ENCODE data around the gene BLTP3A.
"Not testable (repeated sequence)": the region's sequence is repeated elsewhere in the genome, so short reads cannot be mapped to it uniquely, and the experiment has no call there.

Gene BLTP3A

DNA sequence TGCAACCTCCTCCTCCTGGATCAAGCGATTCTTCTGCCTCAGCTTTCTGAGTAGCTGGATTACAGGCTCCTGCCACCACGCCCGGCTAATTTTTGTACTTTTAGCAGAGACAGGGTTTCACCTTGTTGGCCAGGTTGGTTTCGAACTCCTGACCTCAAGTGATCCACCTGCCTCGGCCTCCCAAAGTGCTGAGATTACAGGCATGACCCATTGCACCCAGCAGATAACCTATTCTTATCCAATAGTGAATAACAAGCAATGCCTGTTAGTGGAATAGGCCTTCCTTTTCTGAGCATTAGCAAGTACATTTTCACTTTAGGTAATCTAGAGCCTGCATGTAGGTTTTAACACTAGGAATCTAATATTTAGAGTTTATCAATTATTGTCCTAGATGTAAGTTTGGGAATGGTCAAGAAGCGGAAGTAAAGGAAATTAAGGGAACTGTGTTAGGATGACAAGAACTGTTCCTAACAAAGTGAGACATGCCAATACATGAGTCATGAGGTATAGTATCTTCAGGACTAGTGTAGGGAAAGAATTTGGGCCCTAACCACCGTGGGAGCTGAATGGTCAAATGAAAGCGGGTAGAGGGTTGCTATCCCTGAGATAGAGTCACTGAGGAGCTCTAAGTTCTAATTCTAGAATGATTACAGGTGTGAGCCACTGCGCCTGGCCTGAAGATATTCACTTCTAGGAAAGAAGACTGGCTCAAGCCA, 15.0 kb downstream of the BLTP3A start:
- no CpG with 5 or more reads among the region's 9 CpGs for WGBS, 2 donors (ENCODE audit: extremely low coverage in 2 of 2, insufficient read length in 2 of 2, insufficient replicate concordance in 1 of 2)
- H3K36me3 ChIP-seq (replicated peaks in 1 of 2; ENCODE audit: control insufficient read depth in 2 of 2, insufficient read depth in 2 of 2, low read length in 2 of 2) = no peaks in the 10 kb centered on the region
- H3K79me1 ChIP-seq (ENCODE audit: low read depth, low read length) = peaks cover 4% of the 10 kb centered on the region
- no peaks in the 10 kb centered on the region for H3K27me3 ChIP-seq (ENCODE audit: control insufficient read depth in 3 of 3, insufficient read depth in 3 of 3, low read depth in 1 of 3, low read length in 3 of 3)
- no peak overlapping the region for H3K9ac ChIP-seq (ENCODE audit: low read depth, low read length, poor library complexity)
- no peak overlapping the region for H3K23ac ChIP-seq (ENCODE audit: low read depth, low read length, poor library complexity)
- no peak overlapping the region for H3K4me2 ChIP-seq (ENCODE audit: insufficient read depth, low read length, poor library complexity, severe bottlenecking)
- no peak overlapping the region for H2BK120ac ChIP-seq (ENCODE audit: low read depth, low read length)
- H3K4me3 ChIP-seq (ENCODE audit: low read length in 2 of 2) = no peak overlapping the region
- H4K91ac ChIP-seq (ENCODE audit: low read depth, low read length, poor library complexity) = no peak overlapping the region
- no peak overlapping the region for H4K8ac ChIP-seq (ENCODE audit: low read depth, low read length)
- no peak overlapping the region for H3K4ac ChIP-seq (ENCODE audit: low read length)
- no peaks in the 10 kb centered on the region for H3K4me1 ChIP-seq (ENCODE audit: control insufficient read depth in 2 of 2, insufficient read depth in 1 of 2, low read depth in 1 of 2, low read length in 2 of 2)
- DNase-seq (ENCODE audit: low spot score) = no peak
- H3K9me3 ChIP-seq (replicated peaks in 1 of 2; ENCODE audit: control insufficient read depth in 2 of 2, insufficient read depth in 1 of 2, low read depth in 1 of 2, low read length in 2 of 2) = no peaks in the 10 kb centered on the region
- H2BK5ac ChIP-seq (ENCODE audit: low read length) = no peak overlapping the region
- no peak overlapping the region for H3K18ac ChIP-seq (ENCODE audit: low read length)
- no peak overlapping the region for H2BK15ac ChIP-seq (ENCODE audit: low read length)
- no peak overlapping the region for H2AK5ac ChIP-seq (ENCODE audit: low read depth, low read length)
- no peak overlapping the region for H2BK12ac ChIP-seq (ENCODE audit: low read length)
- H3K14ac ChIP-seq (ENCODE audit: low read length) = no peak overlapping the region
- no peak overlapping the region for H2AFZ ChIP-seq (ENCODE audit: low read length)
- H3K27ac ChIP-seq (replicated peaks; ENCODE audit: low read length) = no peak overlapping the region

- not testable (repeated sequence) for H3K9me3 ChIP-seq (replicated peaks in 1 of 2; ENCODE audit: control insufficient read depth in 2 of 2, insufficient read depth in 1 of 2, low read depth in 1 of 2, low read length in 2 of 2); H3K27me3 ChIP-seq (ENCODE audit: control insufficient read depth in 3 of 3, insufficient read depth in 3 of 3, low read depth in 1 of 3, low read length in 3 of 3); H2BK120ac ChIP-seq (ENCODE audit: low read depth, low read length); H3K36me3 ChIP-seq (replicated peaks in 1 of 2; ENCODE audit: control insufficient read depth in 2 of 2, insufficient read depth in 2 of 2, low read length in 2 of 2); H4K8ac ChIP-seq (ENCODE audit: low read depth, low read length); H2AFZ ChIP-seq (ENCODE audit: low read length); DNase-seq (ENCODE audit: low spot score); H3K4me3 ChIP-seq (ENCODE audit: low read length in 2 of 2); H3K79me1 ChIP-seq (ENCODE audit: low read depth, low read length); H3K23ac ChIP-seq (ENCODE audit: low read depth, low read length, poor library complexity); H2BK15ac ChIP-seq (ENCODE audit: low read length); H3K4me2 ChIP-seq (ENCODE audit: insufficient read depth, low read length, poor library complexity, severe bottlenecking); H3K18ac ChIP-seq (ENCODE audit: low read length); H2BK12ac ChIP-seq (ENCODE audit: low read length); H4K91ac ChIP-seq (ENCODE audit: low read depth, low read length, poor library complexity); H3K27ac ChIP-seq (replicated peaks; ENCODE audit: low read length); H2BK5ac ChIP-seq (ENCODE audit: low read length); H3K4me1 ChIP-seq (ENCODE audit: control insufficient read depth in 2 of 2, insufficient read depth in 1 of 2, low read depth in 1 of 2, low read length in 2 of 2); H3K4ac ChIP-seq (ENCODE audit: low read length); H2AK5ac ChIP-seq (ENCODE audit: low read depth, low read length); H3K14ac ChIP-seq (ENCODE audit: low read length); H3K9ac ChIP-seq (ENCODE audit: low read depth, low read length, poor library complexity)
- no CpG with 5 or more reads among the region's 3 CpGs for WGBS, 2 donors (ENCODE audit: extremely low coverage in 2 of 2, insufficient read length in 2 of 2, insufficient replicate concordance in 1 of 2)
These were observed 16.6 kb downstream of the BLTP3A start for GRCh38 chr6:34808473-34808872.

GRCh38 chr6:34809419-34809818, 17.5 kb downstream of the BLTP3A start:
- H3K4me3 ChIP-seq (ENCODE audit: low read length in 2 of 2); H3K36me3 ChIP-seq (replicated peaks in 1 of 2; ENCODE audit: control insufficient read depth in 2 of 2, insufficient read depth in 2 of 2, low read length in 2 of 2); H3K27ac ChIP-seq (replicated peaks; ENCODE audit: low read length); H2AFZ ChIP-seq (ENCODE audit: low read length); H3K27me3 ChIP-seq (ENCODE audit: control insufficient read depth in 3 of 3, insufficient read depth in 3 of 3, low read depth in 1 of 3, low read length in 3 of 3); H3K79me1 ChIP-seq (ENCODE audit: low read depth, low read length); H2BK120ac ChIP-seq (ENCODE audit: low read depth, low read length); H3K9ac ChIP-seq (ENCODE audit: low read depth, low read length, poor library complexity); H2BK12ac ChIP-seq (ENCODE audit: low read length); H2AK5ac ChIP-seq (ENCODE audit: low read depth, low read length); H3K23ac ChIP-seq (ENCODE audit: low read depth, low read length, poor library complexity); DNase-seq (ENCODE audit: low spot score); H3K18ac ChIP-seq (ENCODE audit: low read length); H3K14ac ChIP-seq (ENCODE audit: low read length); H3K4ac ChIP-seq (ENCODE audit: low read length); H3K9me3 ChIP-seq (replicated peaks in 1 of 2; ENCODE audit: control insufficient read depth in 2 of 2, insufficient read depth in 1 of 2, low read depth in 1 of 2, low read length in 2 of 2); H4K8ac ChIP-seq (ENCODE audit: low read depth, low read length); H3K4me2 ChIP-seq (ENCODE audit: insufficient read depth, low read length, poor library complexity, severe bottlenecking); H4K91ac ChIP-seq (ENCODE audit: low read depth, low read length, poor library complexity); H2BK15ac ChIP-seq (ENCODE audit: low read length); H3K4me1 ChIP-seq (ENCODE audit: control insufficient read depth in 2 of 2, insufficient read depth in 1 of 2, low read depth in 1 of 2, low read length in 2 of 2); H2BK5ac ChIP-seq (ENCODE audit: low read length): not testable (repeated sequence)
- WGBS, 2 donors (ENCODE audit: extremely low coverage in 2 of 2, insufficient read length in 2 of 2, insufficient replicate concordance in 1 of 2) = no CpG with 5 or more reads among the region's 9 CpGs

DNA sequence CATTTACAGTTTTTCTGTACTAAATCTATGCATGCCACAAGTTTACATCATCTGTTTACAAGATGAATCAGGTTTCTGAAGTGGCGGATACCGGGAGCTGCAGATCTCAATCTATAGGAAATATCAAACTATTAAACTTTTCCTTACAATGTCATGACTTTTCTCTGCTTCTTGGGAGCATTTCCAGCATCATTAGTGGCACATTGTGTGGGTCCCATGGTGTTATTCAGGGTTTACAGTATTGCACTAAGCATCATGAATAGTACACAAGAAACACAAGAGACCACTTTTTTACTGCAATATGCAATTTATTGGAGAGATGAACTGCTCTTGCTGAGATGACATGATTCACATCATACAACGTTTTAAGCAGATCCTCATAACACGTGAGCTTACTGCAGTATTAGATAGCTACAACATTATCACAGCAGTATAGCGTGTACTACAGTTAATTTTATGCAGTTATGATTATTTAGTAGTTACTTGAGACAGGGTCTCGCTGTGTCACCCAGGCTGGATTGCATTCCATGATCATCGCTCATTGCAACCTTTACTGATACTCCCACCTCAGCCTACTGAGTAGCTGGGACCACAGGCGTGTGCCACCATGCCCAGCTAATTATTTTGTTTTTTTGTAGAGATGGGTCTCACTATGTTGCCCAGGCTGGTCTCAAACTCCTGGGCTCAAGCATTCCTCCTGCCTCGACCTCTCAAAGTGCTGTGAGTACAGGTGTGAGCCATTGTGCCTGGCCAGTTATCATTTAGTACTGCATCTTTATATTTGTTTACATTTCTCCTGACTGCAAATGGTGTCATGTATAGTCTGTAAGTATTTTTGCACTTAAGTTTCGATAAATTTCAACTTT, 18.4 kb downstream of the BLTP3A start:
- no peaks in the 10 kb centered on the region for H3K36me3 ChIP-seq (replicated peaks in 1 of 2; ENCODE audit: control insufficient read depth in 2 of 2, insufficient read depth in 2 of 2, low read length in 2 of 2)
- H3K9me3 ChIP-seq (replicated peaks in 1 of 2; ENCODE audit: control insufficient read depth in 2 of 2, insufficient read depth in 1 of 2, low read depth in 1 of 2, low read length in 2 of 2) = no peaks in the 10 kb centered on the region
- no peak overlapping the region for H3K23ac ChIP-seq (ENCODE audit: low read depth, low read length, poor library complexity)
- H3K79me1 ChIP-seq (ENCODE audit: low read depth, low read length) = peaks cover 1% of the 10 kb centered on the region
- no peak overlapping the region for H2BK5ac ChIP-seq (ENCODE audit: low read length)
- WGBS, 2 donors (ENCODE audit: extremely low coverage in 2 of 2, insufficient read length in 2 of 2, insufficient replicate concordance in 1 of 2) = no CpG with 5 or more reads among the region's 10 CpGs
- no peak overlapping the region for H2BK12ac ChIP-seq (ENCODE audit: low read length)
- no peaks in the 10 kb centered on the region for H3K4me1 ChIP-seq (ENCODE audit: control insufficient read depth in 2 of 2, insufficient read depth in 1 of 2, low read depth in 1 of 2, low read length in 2 of 2)
- no peaks in the 10 kb centered on the region for H3K27me3 ChIP-seq (ENCODE audit: control insufficient read depth in 3 of 3, insufficient read depth in 3 of 3, low read depth in 1 of 3, low read length in 3 of 3)
- H3K14ac ChIP-seq (ENCODE audit: low read length) = no peak overlapping the region
- H3K4me2 ChIP-seq (ENCODE audit: insufficient read depth, low read length, poor library complexity, severe bottlenecking) = no peak overlapping the region
- no peak overlapping the region for H2AFZ ChIP-seq (ENCODE audit: low read length)
- no peak overlapping the region for H2BK15ac ChIP-seq (ENCODE audit: low read length)
- H2AK5ac ChIP-seq (ENCODE audit: low read depth, low read length) = no peak overlapping the region
- H2BK120ac ChIP-seq (ENCODE audit: low read depth, low read length) = no peak overlapping the region
- no peak overlapping the region for H3K9ac ChIP-seq (ENCODE audit: low read depth, low read length, poor library complexity)
- no peak for DNase-seq (ENCODE audit: low spot score)
- H3K18ac ChIP-seq (ENCODE audit: low read length) = no peak overlapping the region
- no peak overlapping the region for H3K27ac ChIP-seq (replicated peaks; ENCODE audit: low read length)
- H4K91ac ChIP-seq (ENCODE audit: low read depth, low read length, poor library complexity) = no peak overlapping the region
- no peak overlapping the region for H3K4me3 ChIP-seq (ENCODE audit: low read length in 2 of 2)
- H4K8ac ChIP-seq (ENCODE audit: low read depth, low read length) = no peak overlapping the region
- no peak overlapping the region for H3K4ac ChIP-seq (ENCODE audit: low read length)
